Fibroblast of lung (primary cell): Measurements from ENCODE around the gene CDR2L.

Experiments
- CTCF ChIP-seq, 2 donors: IDR thresholded peaks in 1 of 2; conservative IDR thresholded peaks in 1 of 2; 1 replicate in 1 of 2; 2 replicates in 1 of 2; pipeline ENCODE4 v1.5.1; 2011 to 2012; ENCODE audit warnings: low read length in 2 of 2, control low read depth in 1 of 2, inconsistent platforms in 1 of 2, low read depth in 1 of 2, mild to moderate bottlenecking in 1 of 2
- EZH2 ChIP-seq: IDR thresholded peaks from 2 replicates; pipeline ENCODE4 v1.5.1; 2012; ENCODE audit warnings: low read length, control low read depth, mild to moderate bottlenecking; ENCODE audit errors: missing control alignments

DNA sequence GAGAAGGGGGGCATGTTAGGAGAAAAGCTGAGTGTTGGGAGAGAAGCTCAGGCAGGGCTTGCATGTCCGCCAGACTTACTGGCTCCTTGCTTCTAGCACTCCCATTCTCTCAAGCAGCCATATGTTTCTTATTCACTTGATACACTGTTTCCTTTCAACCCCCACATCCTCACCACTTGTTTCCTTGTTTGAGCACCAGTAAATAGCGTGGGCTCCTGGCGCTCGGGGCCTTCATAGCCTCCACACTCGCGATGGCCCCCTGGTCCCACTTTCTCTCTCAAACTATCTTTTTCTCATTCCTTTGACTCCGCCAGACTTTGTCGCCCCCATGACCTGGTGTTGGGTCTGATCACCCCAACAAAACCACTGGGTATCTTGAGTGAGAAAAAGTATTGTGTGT is 42.7 kb downstream of the CDR2L start:
- TF ChIP-seq CTCF (conservative IDR thresholded peaks at IDR 0.05 in 1 of 2, IDR thresholded peaks at IDR 0.05 in 1 of 2; ENCODE audit: low read depth in 1 of 2, low read length in 2 of 2) (no peak), EZH2 (no peak)
